ENCODE measurements around the gene DLG5.

Gene DLG5

GRCh38 chr10:77741746-77742145 lies 184.8 kb downstream of the DLG5 start:
- Histone ChIP-seq H3K79me2 (ENCODE audit: insufficient read depth, low read length) (no peaks in the 10 kb centered on the region), H3K9ac (ENCODE audit: low read length) (no peak overlapping the region), H3K9me2 (replicated peaks; ENCODE audit: insufficient read depth, low read length) (no peaks in the 10 kb centered on the region), H3K4me3 (ENCODE audit: insufficient read depth, low read length, poor library complexity, severe bottlenecking) (no peak overlapping the region), H3K36me3 (ENCODE audit: low read length) (no peaks in the 10 kb centered on the region), H3K27me3 (ENCODE audit: low read length) (0 out of 2 replicates have a peak, but pooled peaks cover 3% of the 10 kb centered on the region), H3K4me2 (ENCODE audit: low read depth, low read length, poor library complexity, severe bottlenecking) (no peak overlapping the region), H3K9me3 (ENCODE audit: insufficient read depth, low read length) (no peaks in the 10 kb centered on the region), H2AFZ (ENCODE audit: low read depth, low read length, severe bottlenecking) (no peak overlapping the region), H4K20me1 (ENCODE audit: low read depth, low read length) (no peaks in the 10 kb centered on the region), H3F3A (ENCODE audit: insufficient read depth) (no peaks in the 10 kb centered on the region), H3K27ac (ENCODE audit: low read depth, low read length) (no peak overlapping the region)
- TF ChIP-seq CTCF (IDR thresholded peaks at IDR 0.05; ENCODE audit: insufficient read depth, low read length, poor library complexity, severe bottlenecking) (no peak), EZH2phosphoT487 (conservative IDR thresholded peaks at IDR 0.05; ENCODE audit: low read length) (no peak)

Measured in SU-DHL-6 (cell line).